GM12878 (cell line): Measurements from ENCODE around the gene CDYL.

Experiments used
- CBX3 ChIP-seq: fragments of 200-600 bp; sonication (generic); IDR thresholded peaks from 2 replicates; pipeline ENCODE4 v1.6.1; 2016; ENCODE audit warnings: low read depth, borderline replicate concordance
- CEBPB ChIP-seq, 2 experiments: fragments of 150-350 bp in 1 of 2; IDR thresholded peaks; 2 replicates each; pipeline ENCODE4 v1.6.1; 2012 to 2014; ENCODE audit warnings: low read depth in 2 of 2, low read length in 2 of 2, borderline replicate concordance in 1 of 2, inconsistent platforms in 1 of 2
- CREM ChIP-seq: IDR thresholded peaks from 2 replicates; pipeline ENCODE4 v1.6.1; 2014; ENCODE audit warnings: antibody characterized with exemption, low read depth
- EP300 ChIP-seq, 2 experiments: fragments of 150-350 bp in 1 of 2; IDR thresholded peaks; 2 replicates each; pipeline ENCODE4 v1.6.1; 2011 to 2012; ENCODE audit warnings: low read depth in 2 of 2, low read length in 2 of 2, borderline replicate concordance in 1 of 2, improper control_type of control experiment in 1 of 2, inconsistent platforms in 1 of 2; ENCODE audit not compliant: control insufficient read depth in 1 of 2
- MTA3 ChIP-seq: IDR thresholded peaks from 2 replicates; pipeline ENCODE4 v1.6.1; 2012; ENCODE audit warnings: low read length, inconsistent platforms, borderline replicate concordance
- MXI1 ChIP-seq: fragments of 150-350 bp; IDR thresholded peaks from 2 replicates; pipeline ENCODE4 v1.6.1; 2011; ENCODE audit warnings: low read depth, mild to moderate bottlenecking, inconsistent platforms, low read length, improper control_type of control experiment
- MYC ChIP-seq: IDR thresholded peaks from 2 replicates; pipeline ENCODE4 v1.6.1; 2011; ENCODE audit warnings: mild to moderate bottlenecking, low read length, moderate library complexity, inconsistent platforms; ENCODE audit not compliant: insufficient read depth, insufficient replicate concordance, insufficient read length, severe bottlenecking
- POLR2A ChIP-seq: IDR thresholded peaks from 2 replicates; pipeline ENCODE4 v1.6.1; 2011; ENCODE audit warnings: low read depth, mild to moderate bottlenecking, low read length
- POLR2AphosphoS2 ChIP-seq: IDR thresholded peaks from 2 replicates; pipeline ENCODE4 v1.6.1; 2011; ENCODE audit warnings: low read depth, mild to moderate bottlenecking, low read length, improper control_type of control experiment, moderate library complexity
- POLR2AphosphoS5 ChIP-seq: IDR thresholded peaks from 2 replicates; pipeline ENCODE4 v1.6.1; 2011; ENCODE audit warnings: mild to moderate bottlenecking, low read length, inconsistent platforms
- RUNX3 ChIP-seq: IDR thresholded peaks from 2 replicates; pipeline ENCODE4 v1.6.1; 2012; ENCODE audit warnings: low read length, inconsistent platforms
- TCF7 ChIP-seq: IDR thresholded peaks from 2 replicates; pipeline ENCODE4 v1.6.1; 2014; ENCODE audit warnings: antibody characterized with exemption, borderline replicate concordance
- ZNF274 ChIP-seq: IDR thresholded peaks from one replicate; pipeline ENCODE4 v1.8.0; 2011; ENCODE audit not compliant: insufficient read length, insufficient read depth
- TF ChIP-seq, protein P1 (sequence below), 3 experiments: IDR thresholded peaks in 2 of 3; conservative IDR thresholded peaks in 1 of 3; 2 replicates each; pipeline ENCODE4 v1.5.1; 2011; ENCODE audit warnings: low read depth in 3 of 3, low read length in 3 of 3, mild to moderate bottlenecking in 3 of 3, control low read depth in 2 of 3, moderate library complexity in 2 of 3, inconsistent platforms in 1 of 3, mixed read lengths in 1 of 3; ENCODE audit not compliant: control insufficient read depth in 2 of 3, insufficient read depth in 1 of 3; ENCODE audit errors: extremely low read depth in 1 of 3

DNA sequence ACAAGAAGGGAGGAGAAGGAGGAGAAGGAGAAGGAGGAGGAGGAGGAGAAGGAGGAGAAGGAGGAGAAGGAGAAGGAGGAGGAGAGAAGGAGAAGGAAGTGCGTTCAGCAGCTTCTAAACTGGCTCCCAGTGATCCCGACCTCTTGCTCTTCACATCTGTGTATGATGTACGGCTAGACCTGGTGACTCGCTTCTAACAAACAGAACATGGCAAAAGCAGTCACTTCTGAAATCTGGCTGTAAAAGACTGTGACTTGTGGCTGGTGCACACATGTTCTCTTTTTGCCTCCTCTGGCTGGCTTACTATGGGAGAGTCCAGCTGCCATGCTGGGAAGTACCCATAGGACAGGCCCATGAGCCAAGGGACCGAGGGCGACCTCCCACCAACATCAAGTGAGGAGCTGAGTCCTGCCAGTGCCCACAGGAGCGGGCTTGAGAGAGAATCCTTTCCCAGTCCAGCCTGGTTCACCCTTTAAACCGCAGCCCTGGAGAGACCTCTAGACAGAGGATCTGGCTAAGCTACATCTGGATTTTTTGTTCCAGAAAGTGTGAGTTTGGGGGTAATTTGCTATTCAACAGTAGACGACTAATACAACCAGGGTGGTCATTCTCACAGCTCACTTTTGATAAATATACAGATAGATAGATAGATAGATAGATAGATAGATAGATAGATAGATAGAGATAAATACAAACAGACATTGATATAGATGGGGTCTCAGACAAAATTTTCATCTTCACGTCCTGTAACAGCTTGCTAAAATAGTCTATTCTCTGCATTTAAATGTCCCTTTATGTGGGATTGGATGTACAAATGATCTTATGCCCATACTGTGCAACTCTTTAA is 185.3 kb downstream of the CDYL start:
- TF ChIP-seq CBX3 (no peak), MXI1 (no peak), CREM (no peak), EP300 (IDR thresholded peaks at IDR 0.05; ENCODE audit: borderline replicate concordance in 1 of 2, control insufficient read depth in 1 of 2, low read depth in 2 of 2, low read length in 2 of 2) (no peak), POLR2AphosphoS5 (no peak), MTA3 (no peak), ZNF274 (no peak), CEBPB (IDR thresholded peaks at IDR 0.05; ENCODE audit: borderline replicate concordance in 1 of 2, low read depth in 2 of 2, low read length in 2 of 2) (no peak), POLR2A (no peak), TCF7 (no peak), POLR2AphosphoS2 (no peak), RUNX3 (no peak), MYC (no peak)
- TF ChIP-seq, protein P1, sequence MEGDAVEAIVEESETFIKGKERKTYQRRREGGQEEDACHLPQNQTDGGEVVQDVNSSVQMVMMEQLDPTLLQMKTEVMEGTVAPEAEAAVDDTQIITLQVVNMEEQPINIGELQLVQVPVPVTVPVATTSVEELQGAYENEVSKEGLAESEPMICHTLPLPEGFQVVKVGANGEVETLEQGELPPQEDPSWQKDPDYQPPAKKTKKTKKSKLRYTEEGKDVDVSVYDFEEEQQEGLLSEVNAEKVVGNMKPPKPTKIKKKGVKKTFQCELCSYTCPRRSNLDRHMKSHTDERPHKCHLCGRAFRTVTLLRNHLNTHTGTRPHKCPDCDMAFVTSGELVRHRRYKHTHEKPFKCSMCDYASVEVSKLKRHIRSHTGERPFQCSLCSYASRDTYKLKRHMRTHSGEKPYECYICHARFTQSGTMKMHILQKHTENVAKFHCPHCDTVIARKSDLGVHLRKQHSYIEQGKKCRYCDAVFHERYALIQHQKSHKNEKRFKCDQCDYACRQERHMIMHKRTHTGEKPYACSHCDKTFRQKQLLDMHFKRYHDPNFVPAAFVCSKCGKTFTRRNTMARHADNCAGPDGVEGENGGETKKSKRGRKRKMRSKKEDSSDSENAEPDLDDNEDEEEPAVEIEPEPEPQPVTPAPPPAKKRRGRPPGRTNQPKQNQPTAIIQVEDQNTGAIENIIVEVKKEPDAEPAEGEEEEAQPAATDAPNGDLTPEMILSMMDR (IDR thresholded peaks at IDR 0.05 in 2 of 3, conservative IDR thresholded peaks at IDR 0.05 in 1 of 3; ENCODE audit: control insufficient read depth in 2 of 3, extremely low read depth in 1 of 3, insufficient read depth in 1 of 3, low read depth in 3 of 3, low read length in 3 of 3) = no peak
